ENCODE results near the gene ALG8. TPM values are rescaled to one million over a fixed set of nuclear protein-coding genes. Genes with fewer than 3 reads are reported as not detected.

Gene ALG8
- total RNA-seq, 4 donors from 2014 or later: 14.8 to 21.6 (median 15.8) TPM

GRCh38 chr11:78109081-78110015 lies 30.1 kb downstream of the ALG8 start:
- no peak overlapping the region for H3K4me3 ChIP-seq
- TF ChIP-seq POLR2AphosphoS5 (IDR thresholded peaks at IDR 0.05) (no peak), POLR2A (IDR thresholded peaks at IDR 0.05) (no peak), CTCF (IDR thresholded peaks at IDR 0.05) (no peak), EP300 (IDR thresholded peaks at IDR 0.05) (no peak)
- H3K36me3 ChIP-seq: peaks cover 0 to 83% of the 10 kb centered on the region in 2 donors
- no peak overlapping the region for H3K27ac ChIP-seq
- no peaks in the 10 kb centered on the region for H3K4me1 ChIP-seq
- WGBS, 2 donors (ENCODE audit: low coverage in 1 of 2): 55 to 64% methylated on average over 3 of the region's 3 CpGs
- no peaks in the 10 kb centered on the region for H3K27me3 ChIP-seq
- H3K9me3 ChIP-seq: no peaks in the 10 kb centered on the region
- no peak for ATAC-seq

- H3K9me3 ChIP-seq: no peaks in the 10 kb centered on the region
- no peaks in the 10 kb centered on the region for H3K4me1 ChIP-seq
- no peaks in the 10 kb centered on the region for H3K27me3 ChIP-seq
- H3K27ac ChIP-seq: no peak overlapping the region
- no peak for TF ChIP-seq CTCF (IDR thresholded peaks at IDR 0.05)
- no peak for TF ChIP-seq POLR2AphosphoS5 (IDR thresholded peaks at IDR 0.05)
- TF ChIP-seq POLR2A (IDR thresholded peaks at IDR 0.05): no peak
- no peak for TF ChIP-seq EP300 (IDR thresholded peaks at IDR 0.05)
- ATAC-seq: no peak
- H3K4me3 ChIP-seq: no peak overlapping the region
- peaks cover 3 to 67% of the 10 kb centered on the region in 2 donors for H3K36me3 ChIP-seq
- WGBS, 2 donors (ENCODE audit: low coverage in 1 of 2): 74 to 100% methylated on average over 1 to 2 of the region's 2 CpGs
Measured at GRCh38 chr11:78100676-78101472, 38.6 kb downstream of the ALG8 start.

GRCh38 chr11:78100261-78100660 lies 39.2 kb downstream of the ALG8 start:
- TF ChIP-seq POLR2A (IDR thresholded peaks at IDR 0.05) (no peak), CTCF (IDR thresholded peaks at IDR 0.05) (no peak), POLR2AphosphoS5 (IDR thresholded peaks at IDR 0.05) (no peak), EP300 (IDR thresholded peaks at IDR 0.05) (no peak)
- Histone ChIP-seq H3K4me3 (no peak overlapping the region), H3K27ac (no peak overlapping the region), H3K36me3 (peaks cover 3 to 66% of the 10 kb centered on the region in 2 donors), H3K4me1 (no peaks in the 10 kb centered on the region), H3K9me3 (no peaks in the 10 kb centered on the region), H3K27me3 (no peaks in the 10 kb centered on the region)
- WGBS, 2 donors (ENCODE audit: low coverage in 1 of 2): 87 to 88% methylated on average over 4 to 5 of the region's 5 CpGs
- no peak for ATAC-seq

GRCh38 chr11:78099666-78100065 lies 39.8 kb downstream of the ALG8 start:
- no peak overlapping the region for H3K4me3 ChIP-seq
- no peaks in the 10 kb centered on the region for H3K9me3 ChIP-seq
- TF ChIP-seq POLR2A (IDR thresholded peaks at IDR 0.05): no peak
- TF ChIP-seq EP300 (IDR thresholded peaks at IDR 0.05): no peak
- TF ChIP-seq CTCF (IDR thresholded peaks at IDR 0.05): no peak
- no peak for TF ChIP-seq POLR2AphosphoS5 (IDR thresholded peaks at IDR 0.05)
- H3K27me3 ChIP-seq: no peaks in the 10 kb centered on the region
- whole genome bisulfite sequencing, 2 donors (ENCODE audit: low coverage in 1 of 2): 87 to 100% methylated on average over 1 to 4 of the region's 4 CpGs
- H3K27ac ChIP-seq: no peak overlapping the region
- peaks cover 3 to 66% of the 10 kb centered on the region in 2 donors for H3K36me3 ChIP-seq
- no peaks in the 10 kb centered on the region for H3K4me1 ChIP-seq
- no peak for ATAC-seq
